ENCODE measurements around the gene CLIP2. TPM values are rescaled to one million over a fixed set of nuclear protein-coding genes. Genes with fewer than 3 reads are reported as not detected.
"Not testable (repeated sequence)": the region's sequence is repeated elsewhere in the genome, so short reads cannot be mapped to it uniquely, and the experiment has no call there.

The CLIP2 gene
- total RNA-seq, 1 donor from 2014 or later: 26.5 TPM

DNA sequence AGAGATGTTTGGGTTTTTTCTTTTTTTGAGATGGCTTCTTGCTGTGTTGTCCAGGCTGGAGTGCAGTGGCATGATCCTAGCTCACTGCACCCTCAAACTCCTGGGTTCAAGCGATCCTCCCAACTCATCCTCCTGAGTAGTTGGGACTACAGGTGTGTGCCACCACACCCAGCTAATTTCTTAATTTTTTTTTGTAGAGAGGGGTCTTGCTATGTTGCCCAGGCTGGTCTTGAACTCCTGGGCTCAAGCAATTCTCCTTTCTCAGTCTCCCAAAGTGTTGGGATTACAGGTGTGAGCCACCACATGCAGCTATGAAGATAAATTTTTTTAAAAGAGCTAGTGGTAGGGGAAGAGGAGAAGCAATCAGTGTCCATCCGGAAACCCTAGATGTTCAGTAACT lies 56.8 kb downstream of the CLIP2 start:
- Mint-ChIP-seq H3K4me1 (no peaks in the 10 kb centered on the region), H3K27me3 (ENCODE audit: low read depth) (no peaks in the 10 kb centered on the region), H3K9me3 (no peaks in the 10 kb centered on the region), H3K4me3 (no peak overlapping the region), H3K27ac (ENCODE audit: unreplicated experiment) (no peak overlapping the region), H3K36me3 (ENCODE audit: low read depth) (peaks cover 6% of the 10 kb centered on the region)
- TF ChIP-seq, protein P1, sequence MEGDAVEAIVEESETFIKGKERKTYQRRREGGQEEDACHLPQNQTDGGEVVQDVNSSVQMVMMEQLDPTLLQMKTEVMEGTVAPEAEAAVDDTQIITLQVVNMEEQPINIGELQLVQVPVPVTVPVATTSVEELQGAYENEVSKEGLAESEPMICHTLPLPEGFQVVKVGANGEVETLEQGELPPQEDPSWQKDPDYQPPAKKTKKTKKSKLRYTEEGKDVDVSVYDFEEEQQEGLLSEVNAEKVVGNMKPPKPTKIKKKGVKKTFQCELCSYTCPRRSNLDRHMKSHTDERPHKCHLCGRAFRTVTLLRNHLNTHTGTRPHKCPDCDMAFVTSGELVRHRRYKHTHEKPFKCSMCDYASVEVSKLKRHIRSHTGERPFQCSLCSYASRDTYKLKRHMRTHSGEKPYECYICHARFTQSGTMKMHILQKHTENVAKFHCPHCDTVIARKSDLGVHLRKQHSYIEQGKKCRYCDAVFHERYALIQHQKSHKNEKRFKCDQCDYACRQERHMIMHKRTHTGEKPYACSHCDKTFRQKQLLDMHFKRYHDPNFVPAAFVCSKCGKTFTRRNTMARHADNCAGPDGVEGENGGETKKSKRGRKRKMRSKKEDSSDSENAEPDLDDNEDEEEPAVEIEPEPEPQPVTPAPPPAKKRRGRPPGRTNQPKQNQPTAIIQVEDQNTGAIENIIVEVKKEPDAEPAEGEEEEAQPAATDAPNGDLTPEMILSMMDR (conservative IDR thresholded peaks at IDR 0.05): no peak
- no peak for DNase-seq (ENCODE audit: low read depth, low spot score)

DNA sequence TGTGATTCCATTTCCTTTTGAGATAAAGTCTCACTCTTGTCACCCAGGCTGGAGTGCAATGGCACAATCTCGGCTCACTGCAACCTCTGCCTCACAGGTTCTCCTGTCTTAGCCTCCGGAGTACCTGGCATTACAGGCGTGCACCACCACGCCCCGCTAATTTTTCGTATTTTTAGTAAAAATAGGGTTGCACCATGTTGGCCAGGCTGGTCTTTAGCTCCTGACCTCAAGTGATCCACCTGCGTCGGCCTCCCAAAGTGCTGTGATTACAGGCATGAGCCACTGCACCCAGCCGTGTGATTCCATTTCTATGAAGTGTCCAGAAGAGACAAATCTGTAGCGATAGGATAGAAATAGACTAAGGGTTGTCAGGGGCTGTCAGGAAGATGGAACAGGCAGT lies 60.4 kb downstream of the CLIP2 start:
- TF ChIP-seq, protein P1 (conservative IDR thresholded peaks at IDR 0.05): no peak
- H3K4me1 Mint-ChIP-seq: no peaks in the 10 kb centered on the region
- no peak overlapping the region for H3K27ac Mint-ChIP-seq (ENCODE audit: unreplicated experiment)
- DNase-seq (ENCODE audit: low read depth, low spot score): no peak
- no peaks in the 10 kb centered on the region for H3K9me3 Mint-ChIP-seq
- no peak overlapping the region for H3K4me3 Mint-ChIP-seq
- H3K36me3 Mint-ChIP-seq (ENCODE audit: low read depth): peaks cover 6% of the 10 kb centered on the region
- no peaks in the 10 kb centered on the region for H3K27me3 Mint-ChIP-seq (ENCODE audit: low read depth)

DNA sequence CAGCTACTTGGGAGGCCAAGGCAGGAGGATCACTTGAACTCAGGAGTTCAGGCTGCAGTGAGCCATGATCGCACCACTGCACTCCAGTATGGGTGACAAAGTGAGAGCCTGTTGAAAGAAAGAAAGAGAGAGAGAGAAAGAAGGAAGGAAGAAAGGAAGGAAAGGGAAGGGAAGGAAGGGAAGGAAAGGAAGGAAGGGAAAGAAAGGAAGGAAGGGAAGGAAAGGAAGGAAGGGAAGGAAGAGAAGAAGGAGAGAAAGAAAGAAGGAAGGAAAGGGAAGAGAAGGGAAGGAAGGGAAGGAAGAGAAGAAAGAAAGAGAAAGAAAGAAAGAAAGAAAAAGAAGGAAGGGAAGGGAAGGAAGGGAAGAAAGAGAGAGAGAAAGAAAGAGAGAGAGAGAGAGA lies 61.5 kb downstream of the CLIP2 start:
- Mint-ChIP-seq H3K4me1 (no peaks in the 10 kb centered on the region), H3K4me3 (no peak overlapping the region), H3K27ac (ENCODE audit: unreplicated experiment) (no peak overlapping the region), H3K27me3 (ENCODE audit: low read depth) (no peaks in the 10 kb centered on the region), H3K36me3 (ENCODE audit: low read depth) (peaks cover 7% of the 10 kb centered on the region), H3K9me3 (no peaks in the 10 kb centered on the region)
- DNase-seq (ENCODE audit: low read depth, low spot score): no peak
- TF ChIP-seq, protein P1 (conservative IDR thresholded peaks at IDR 0.05): no peak

DNA sequence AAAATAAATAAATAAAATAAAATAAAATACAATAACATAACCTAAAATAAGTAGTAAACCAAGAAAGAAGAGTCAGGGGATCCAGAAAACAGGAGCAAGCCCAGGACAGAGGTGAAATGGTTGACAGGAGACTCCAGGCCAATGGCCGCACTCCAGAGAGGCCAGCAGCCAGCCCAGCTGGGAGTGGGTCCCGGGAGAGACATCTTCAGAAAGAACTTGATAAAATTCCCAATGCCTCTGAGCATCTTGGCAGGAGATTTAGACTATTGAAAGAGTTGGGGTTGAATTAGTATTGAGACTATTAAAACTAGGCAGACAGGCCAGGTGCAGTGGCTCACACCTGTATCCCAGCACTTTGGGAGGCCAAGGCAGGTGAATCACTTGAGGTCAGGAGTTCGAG lies 62.6 kb downstream of the CLIP2 start:
- H3K4me1 Mint-ChIP-seq: no peaks in the 10 kb centered on the region
- peaks cover 15% of the 10 kb centered on the region for H3K36me3 Mint-ChIP-seq (ENCODE audit: low read depth)
- no peaks in the 10 kb centered on the region for H3K27me3 Mint-ChIP-seq (ENCODE audit: low read depth)
- H3K9me3 Mint-ChIP-seq: no peaks in the 10 kb centered on the region
- TF ChIP-seq, protein P1 (conservative IDR thresholded peaks at IDR 0.05): no peak
- no peak overlapping the region for H3K27ac Mint-ChIP-seq (ENCODE audit: unreplicated experiment)
- no peak overlapping the region for H3K4me3 Mint-ChIP-seq
- no peak for DNase-seq (ENCODE audit: low read depth, low spot score)

DNA sequence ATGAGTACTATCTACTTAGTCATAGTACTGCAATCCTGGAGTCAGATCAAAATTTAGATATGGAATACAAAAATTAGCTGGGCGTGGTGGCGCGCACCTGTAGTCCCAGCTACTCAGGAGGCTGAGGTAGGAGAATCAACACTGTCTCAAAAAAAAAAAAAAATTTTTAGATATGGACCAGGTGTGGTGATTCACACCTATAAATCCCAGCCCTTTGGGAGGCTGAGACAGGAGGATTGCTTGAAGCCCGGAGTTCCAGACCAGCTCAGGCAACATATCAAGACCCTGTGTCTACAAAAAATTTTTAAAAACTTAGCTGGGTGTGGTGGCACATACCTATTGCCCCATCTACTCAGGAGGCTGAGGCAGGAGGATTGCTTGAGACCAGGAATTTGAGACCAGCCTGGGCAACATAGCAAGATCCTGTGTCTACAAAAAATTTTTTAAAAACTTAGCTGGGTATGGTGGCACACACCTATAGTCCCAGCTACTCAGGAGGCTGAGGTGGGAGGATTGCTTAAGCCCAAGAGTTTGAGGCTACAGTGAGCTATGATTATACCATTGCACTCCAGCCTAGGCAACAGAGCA lies 63.4 kb downstream of the CLIP2 start:
- H3K27ac Mint-ChIP-seq (ENCODE audit: unreplicated experiment); H3K4me3 Mint-ChIP-seq; H3K4me1 Mint-ChIP-seq; DNase-seq (ENCODE audit: low read depth, low spot score); H3K27me3 Mint-ChIP-seq (ENCODE audit: low read depth); H3K9me3 Mint-ChIP-seq: not testable (repeated sequence)
- peaks cover 12% of the 10 kb centered on the region for H3K36me3 Mint-ChIP-seq (ENCODE audit: low read depth)

DNA sequence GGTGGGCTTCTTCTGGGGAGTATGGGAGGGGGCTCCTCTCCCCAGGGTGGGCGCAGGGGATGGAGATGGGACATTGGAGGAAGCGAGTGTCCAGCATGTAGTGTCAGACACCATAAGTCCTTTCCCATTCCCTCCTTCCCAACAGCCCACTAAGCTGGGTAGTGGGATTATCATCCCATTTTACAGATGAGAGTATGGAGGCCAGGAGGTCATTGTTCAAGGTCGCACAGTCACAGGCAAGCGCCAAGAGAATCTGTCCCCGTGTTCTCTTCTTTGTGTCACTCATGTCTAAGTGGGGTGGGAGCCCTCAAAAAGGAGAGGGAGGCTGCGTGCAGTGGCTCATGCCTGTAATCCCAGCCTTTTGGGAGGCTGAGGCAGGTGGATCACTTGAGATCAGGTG lies 64.8 kb downstream of the CLIP2 start:
- H3K27ac Mint-ChIP-seq (ENCODE audit: unreplicated experiment): no peak overlapping the region
- no peak overlapping the region for H3K4me3 Mint-ChIP-seq
- H3K4me1 Mint-ChIP-seq: no peaks in the 10 kb centered on the region
- peaks cover 15% of the 10 kb centered on the region for H3K36me3 Mint-ChIP-seq (ENCODE audit: low read depth)
- no peaks in the 10 kb centered on the region for H3K27me3 Mint-ChIP-seq (ENCODE audit: low read depth)
- no peaks in the 10 kb centered on the region for H3K9me3 Mint-ChIP-seq
- TF ChIP-seq, protein P1 (conservative IDR thresholded peaks at IDR 0.05): no peak
- DNase-seq (ENCODE audit: low read depth, low spot score): no peak
